Left lung (tissue), 10 donors: ENCODE measurements around the gene TEX36. TPM values are rescaled to one million over a fixed set of nuclear protein-coding genes. Genes with fewer than 3 reads are reported as not detected.
"Not testable (repeated sequence)": the region's sequence is repeated elsewhere in the genome, so short reads cannot be mapped to it uniquely, and the experiment has no call there.

Experiments
- ATAC-seq: fragments of 200-7000 bp; cut with Tn5 transposase; one replicate; pipeline ENCODE4 v1.9.1; 2020; ENCODE audit warnings: moderate library complexity
- DNase-seq, 4 donors: peaks; one replicate each; pipeline ENCODE4 v3.0.0-alpha.2; 2013 to 2020
- H3K27ac ChIP-seq, 2 donors: fragments of 200-600 bp; sonication (generic) in 1 of 2; one replicate each; pipeline versions ENCODE4 v1.5.0 to v1.8.0; 2020 to 2021
- H3K27me3 ChIP-seq, 2 donors: fragments of 200-600 bp; sonication (generic) in 1 of 2; one replicate each; pipeline versions ENCODE4 v1.5.0 to v1.8.0; 2020 to 2021
- H3K36me3 ChIP-seq, 2 donors: fragments of 200-600 bp; sonication (generic) in 1 of 2; one replicate each; pipeline versions ENCODE4 v1.5.0 to v1.8.0; 2020 to 2021
- H3K4me1 ChIP-seq, 2 donors: fragments of 200-600 bp; one replicate each; pipeline ENCODE4 v1.8.0; 2021
- H3K4me3 ChIP-seq, 2 donors: fragments of 200-600 bp; sonication (generic) in 1 of 2; one replicate each; pipeline versions ENCODE4 v1.5.0 to v1.8.0; 2020 to 2021; ENCODE audit warnings: mild to moderate bottlenecking in 1 of 2
- H3K9me3 ChIP-seq, 2 donors: fragments of 200-600 bp; sonication (generic) in 1 of 2; one replicate each; pipeline versions ENCODE4 v1.5.0 to v1.8.0; 2020 to 2021
- intact Hi-C, 2 donors: fragments of 100-400 bp; cut with DNase I; formaldehyde crosslinking; loops; one replicate each; pipeline versions ENCODE4 v1.11.2 to v1.14.2; 2022
- polyA plus RNA-seq, 6 donors: library from polyadenylated mRNA; unstranded; fragments of 120-200 nt; gene quantifications; one replicate each; pipeline ENCODE4 v1.2.1, GENCODE V29; 2013; ENCODE audit not compliant: insufficient read length in 6 of 6
- total RNA-seq, 2 donors: library from RNA; stranded (reverse); fragmentation: NEBNext Ultra II Directional; extraction: Animal tissue kit (Norgen Biotek cat#: 25700); gene quantifications; one replicate each; pipeline ENCODE4 v1.2.1, GENCODE V29; 2021
- TF ChIP-seq, protein P1 (sequence below), 2 donors: fragments of 200-600 bp; sonication (generic) in 1 of 2; IDR thresholded peaks; one replicate each; pipeline versions ENCODE4 v1.5.0 to v1.8.0; 2021; ENCODE audit warnings: antibody characterized with exemption in 2 of 2
- donor health status: DM: no; HTN: yes; CAD: no.
- donor health status: DM: no; HTN: no; CAD: no.

TEX36 gene
- total and polyA plus RNA-seq, 8 donors = 0.26 TPM; not detected in 7

DNA sequence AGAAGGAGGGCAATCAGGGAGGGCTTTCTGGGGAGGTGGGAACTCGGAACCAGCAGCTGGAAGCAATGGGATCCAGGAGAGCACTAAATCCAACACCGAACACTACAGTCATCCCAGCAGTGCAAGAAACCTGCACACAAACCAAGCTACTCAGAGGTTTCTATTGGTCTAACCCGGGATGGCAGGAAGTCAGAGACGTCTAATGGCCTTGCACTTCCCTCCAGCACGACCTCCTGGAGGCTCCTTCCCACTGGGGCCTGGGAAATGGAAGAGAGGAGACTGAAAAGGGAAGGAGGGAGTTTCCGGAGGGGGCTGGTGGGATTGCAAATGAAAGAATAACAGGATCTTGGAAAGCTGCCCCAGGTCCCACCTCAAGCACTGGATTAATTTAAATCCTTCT, 56.3 kb downstream of the TEX36 start:
- H3K27me3 ChIP-seq = peaks cover 0 to 5% of the 10 kb centered on the region in 2 donors
- intact Hi-C loops = no loop called here
- ATAC-seq = no peak

DNA sequence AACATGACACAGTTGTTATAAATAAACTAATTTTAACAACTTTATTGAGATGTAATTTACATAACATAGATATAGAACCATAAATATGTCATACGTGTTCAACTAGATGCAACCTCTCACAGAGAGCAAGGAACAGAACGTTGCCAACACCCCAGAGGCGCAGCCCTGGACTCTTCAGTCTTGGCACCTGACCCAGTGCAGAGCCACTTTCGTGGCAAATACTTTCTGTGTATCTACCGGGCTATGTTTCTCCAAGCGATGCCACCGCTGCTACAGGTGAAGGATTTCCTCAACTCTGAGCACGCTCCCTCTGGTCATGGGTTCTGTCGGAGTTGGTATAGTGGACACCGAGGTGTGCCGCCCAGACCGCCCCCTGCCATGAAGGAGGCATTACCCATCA, 57.4 kb downstream of the TEX36 start:
- Histone ChIP-seq H3K4me1 (no peaks in the 10 kb centered on the region), H3K9me3 (no peaks in the 10 kb centered on the region), H3K4me3 (no peak overlapping the region), H3K27me3 (peaks cover 0 to 5% of the 10 kb centered on the region in 2 donors), H3K36me3 (no peaks in the 10 kb centered on the region), H3K27ac (no peak overlapping the region)
- no peak for DNase-seq
- intact Hi-C loops = no loop called here
- no peak for ATAC-seq
- TF ChIP-seq, protein P1, sequence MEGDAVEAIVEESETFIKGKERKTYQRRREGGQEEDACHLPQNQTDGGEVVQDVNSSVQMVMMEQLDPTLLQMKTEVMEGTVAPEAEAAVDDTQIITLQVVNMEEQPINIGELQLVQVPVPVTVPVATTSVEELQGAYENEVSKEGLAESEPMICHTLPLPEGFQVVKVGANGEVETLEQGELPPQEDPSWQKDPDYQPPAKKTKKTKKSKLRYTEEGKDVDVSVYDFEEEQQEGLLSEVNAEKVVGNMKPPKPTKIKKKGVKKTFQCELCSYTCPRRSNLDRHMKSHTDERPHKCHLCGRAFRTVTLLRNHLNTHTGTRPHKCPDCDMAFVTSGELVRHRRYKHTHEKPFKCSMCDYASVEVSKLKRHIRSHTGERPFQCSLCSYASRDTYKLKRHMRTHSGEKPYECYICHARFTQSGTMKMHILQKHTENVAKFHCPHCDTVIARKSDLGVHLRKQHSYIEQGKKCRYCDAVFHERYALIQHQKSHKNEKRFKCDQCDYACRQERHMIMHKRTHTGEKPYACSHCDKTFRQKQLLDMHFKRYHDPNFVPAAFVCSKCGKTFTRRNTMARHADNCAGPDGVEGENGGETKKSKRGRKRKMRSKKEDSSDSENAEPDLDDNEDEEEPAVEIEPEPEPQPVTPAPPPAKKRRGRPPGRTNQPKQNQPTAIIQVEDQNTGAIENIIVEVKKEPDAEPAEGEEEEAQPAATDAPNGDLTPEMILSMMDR (IDR thresholded peaks at IDR 0.05) = no peak

More for the DNA sequence above, 56.3 kb downstream of the TEX36 start:
- no peak overlapping the region for H3K4me3 ChIP-seq
- DNase-seq = no peak
- no peaks in the 10 kb centered on the region for H3K36me3 ChIP-seq
- no peaks in the 10 kb centered on the region for H3K9me3 ChIP-seq
- H3K27ac ChIP-seq = no peak overlapping the region
- H3K4me1 ChIP-seq = no peaks in the 10 kb centered on the region
- TF ChIP-seq, protein P1 (IDR thresholded peaks at IDR 0.05) = no peak

DNA sequence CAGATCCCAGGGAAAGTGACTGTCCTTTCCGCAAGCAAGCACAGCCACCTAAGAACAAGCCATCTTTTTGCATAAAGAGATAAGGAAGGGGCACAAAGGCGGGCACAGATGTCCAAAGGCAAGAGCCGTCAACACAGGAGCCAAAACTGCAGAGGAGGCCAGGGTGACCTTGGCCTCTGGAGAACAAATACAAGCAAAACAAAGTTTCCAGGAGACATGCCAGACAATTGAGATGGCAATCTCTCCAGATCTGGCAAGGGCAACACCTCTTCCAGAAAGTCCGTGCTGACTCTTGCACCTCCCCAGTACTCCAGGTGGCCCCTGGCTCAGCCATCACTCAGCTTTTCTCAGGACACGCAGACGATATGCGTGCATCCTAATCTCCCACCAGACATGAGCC, 58.2 kb downstream of the TEX36 start:
- TF ChIP-seq, protein P1 (IDR thresholded peaks at IDR 0.05) = no peak
- Histone ChIP-seq H3K4me3 (no peak overlapping the region), H3K27me3 (peaks cover 0 to 5% of the 10 kb centered on the region in 2 donors), H3K36me3 (no peaks in the 10 kb centered on the region), H3K27ac (no peak overlapping the region), H3K4me1 (no peaks in the 10 kb centered on the region), H3K9me3 (no peaks in the 10 kb centered on the region)
- no peak for ATAC-seq
- no peak for DNase-seq
- intact Hi-C loops = no loop called here

DNA sequence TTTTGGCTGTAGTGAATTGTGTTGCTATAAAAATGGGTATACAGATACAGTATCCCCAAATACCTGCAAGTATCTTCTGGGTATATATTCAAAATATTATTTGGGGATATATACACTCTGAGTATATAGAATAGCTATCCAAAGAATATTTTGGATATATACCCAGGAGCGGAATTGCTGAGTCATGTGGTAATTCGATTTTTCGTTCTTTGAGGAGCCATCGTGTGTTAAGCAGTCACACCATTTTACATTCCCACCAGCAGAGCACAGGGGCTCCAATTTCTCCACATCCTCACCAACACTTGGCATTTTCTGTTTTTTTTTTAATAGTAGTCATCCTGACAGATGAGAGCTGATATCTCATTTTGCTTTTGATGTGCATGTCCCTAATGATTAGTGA, 61.9 kb downstream of the TEX36 start:
- ATAC-seq (no peak), DNase-seq (no peak)
- Histone ChIP-seq H3K36me3 (no peaks in the 10 kb centered on the region), H3K4me1 (no peaks in the 10 kb centered on the region), H3K27me3 (peaks cover 0 to 5% of the 10 kb centered on the region in 2 donors), H3K4me3 (no peak overlapping the region), H3K27ac (no peak overlapping the region), H3K9me3 (no peaks in the 10 kb centered on the region)
- intact Hi-C loops = no loop called here
- TF ChIP-seq, protein P1 (IDR thresholded peaks at IDR 0.05) = no peak

DNA sequence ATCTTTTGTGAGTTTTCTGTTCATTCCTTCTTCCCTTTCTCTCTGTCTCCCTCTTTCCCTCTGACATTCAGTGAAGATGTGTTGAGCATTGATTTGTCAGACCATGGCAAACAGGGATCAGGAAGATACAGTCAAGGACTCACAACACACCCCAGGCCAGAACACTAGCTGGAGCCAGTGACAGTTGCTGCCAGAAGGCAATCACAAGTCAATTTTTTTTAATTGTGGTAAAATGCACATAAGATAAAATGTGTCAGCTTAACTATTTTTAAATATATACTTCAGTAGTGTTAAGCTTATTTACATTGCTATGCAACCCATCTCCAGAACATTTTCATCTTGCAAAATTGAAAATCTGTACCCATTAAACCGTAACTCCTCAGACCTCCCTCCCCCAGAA, 62.6 kb downstream of the TEX36 start:
- H3K4me1 ChIP-seq = no peaks in the 10 kb centered on the region
- no peaks in the 10 kb centered on the region for H3K9me3 ChIP-seq
- no peak for ATAC-seq
- DNase-seq = no peak
- H3K4me3 ChIP-seq = no peak overlapping the region
- no peaks in the 10 kb centered on the region for H3K36me3 ChIP-seq
- peaks cover 0 to 5% of the 10 kb centered on the region in 2 donors for H3K27me3 ChIP-seq
- intact Hi-C loops = no loop called here
- H3K27ac ChIP-seq = no peak overlapping the region
- TF ChIP-seq, protein P1 (IDR thresholded peaks at IDR 0.05) = no peak

DNA sequence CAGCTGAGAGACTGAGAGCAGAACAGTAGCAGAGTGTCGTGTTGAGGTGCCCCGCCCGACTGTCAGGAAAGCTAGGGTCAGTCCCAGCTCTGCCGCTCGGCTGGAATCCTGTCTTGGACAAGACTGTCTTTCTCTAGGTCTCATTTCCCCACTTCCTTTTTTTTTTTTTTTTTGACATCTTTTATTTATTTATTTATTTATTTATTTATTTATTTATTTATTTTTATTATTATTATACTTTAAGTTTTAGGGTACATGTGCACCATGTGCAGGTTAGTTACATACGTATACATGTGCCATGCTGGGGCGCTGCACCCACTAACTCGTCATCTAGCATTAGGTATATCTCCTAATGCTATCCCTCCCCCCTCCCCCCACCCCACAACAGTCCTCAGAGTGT, 69.9 kb downstream of the TEX36 start:
- DNase-seq, H3K27me3 ChIP-seq, ATAC-seq, H3K4me1 ChIP-seq, H3K9me3 ChIP-seq, H3K4me3 ChIP-seq, H3K27ac ChIP-seq, intact Hi-C loops, H3K36me3 ChIP-seq: not testable (repeated sequence)
